ENCODE data around the gene DAGLA.

DAGLA gene

DNA sequence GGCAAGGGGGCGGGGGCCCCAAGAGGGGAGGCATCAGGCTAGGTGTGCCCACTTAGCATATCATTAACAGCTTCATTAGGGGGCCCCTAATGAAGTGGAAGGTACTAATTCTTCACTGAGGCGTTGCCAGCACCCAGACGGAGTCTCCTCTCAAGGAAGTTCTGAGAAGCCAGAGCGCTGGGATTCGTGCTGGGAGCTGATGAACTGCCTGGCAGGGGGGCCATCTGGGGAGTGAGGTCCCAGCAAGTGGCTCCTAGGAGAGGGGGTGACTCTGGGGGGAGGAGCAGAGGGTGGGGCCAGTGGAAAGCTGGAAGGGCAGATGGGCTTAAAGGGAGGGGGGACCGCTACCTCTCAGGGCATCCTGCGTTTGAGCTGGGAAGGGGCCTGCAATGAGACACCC, 29.8 kb downstream of the DAGLA start:
- TF ChIP-seq, protein P1, sequence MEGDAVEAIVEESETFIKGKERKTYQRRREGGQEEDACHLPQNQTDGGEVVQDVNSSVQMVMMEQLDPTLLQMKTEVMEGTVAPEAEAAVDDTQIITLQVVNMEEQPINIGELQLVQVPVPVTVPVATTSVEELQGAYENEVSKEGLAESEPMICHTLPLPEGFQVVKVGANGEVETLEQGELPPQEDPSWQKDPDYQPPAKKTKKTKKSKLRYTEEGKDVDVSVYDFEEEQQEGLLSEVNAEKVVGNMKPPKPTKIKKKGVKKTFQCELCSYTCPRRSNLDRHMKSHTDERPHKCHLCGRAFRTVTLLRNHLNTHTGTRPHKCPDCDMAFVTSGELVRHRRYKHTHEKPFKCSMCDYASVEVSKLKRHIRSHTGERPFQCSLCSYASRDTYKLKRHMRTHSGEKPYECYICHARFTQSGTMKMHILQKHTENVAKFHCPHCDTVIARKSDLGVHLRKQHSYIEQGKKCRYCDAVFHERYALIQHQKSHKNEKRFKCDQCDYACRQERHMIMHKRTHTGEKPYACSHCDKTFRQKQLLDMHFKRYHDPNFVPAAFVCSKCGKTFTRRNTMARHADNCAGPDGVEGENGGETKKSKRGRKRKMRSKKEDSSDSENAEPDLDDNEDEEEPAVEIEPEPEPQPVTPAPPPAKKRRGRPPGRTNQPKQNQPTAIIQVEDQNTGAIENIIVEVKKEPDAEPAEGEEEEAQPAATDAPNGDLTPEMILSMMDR (conservative IDR thresholded peaks at IDR 0.05; ENCODE audit: low read depth, low read length): no peak

DNA sequence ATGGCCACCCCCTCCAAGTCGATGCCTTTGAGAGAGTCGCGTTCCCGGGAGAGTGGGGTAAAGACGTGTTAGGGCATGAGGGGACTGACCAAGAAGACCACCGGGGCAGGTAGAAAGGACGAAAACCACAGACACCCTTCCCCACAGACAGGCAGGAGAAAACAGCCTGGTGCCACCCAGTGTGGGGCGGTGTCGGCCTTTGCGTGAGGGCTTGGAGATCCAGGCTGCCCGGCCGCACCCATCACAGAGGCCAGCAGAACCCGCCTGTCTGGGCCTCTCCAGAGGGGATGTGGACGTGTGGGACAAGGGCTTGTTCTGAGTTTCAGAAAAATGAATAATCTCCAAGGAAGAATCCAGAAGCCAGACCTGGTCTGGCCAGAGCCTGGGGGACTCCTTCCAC, 30.8 kb downstream of the DAGLA start:
- TF ChIP-seq, protein P1 (conservative IDR thresholded peaks at IDR 0.05; ENCODE audit: low read depth, low read length): no peak
- Histone ChIP-seq H3K9ac (no peak overlapping the region), H3K4me2 (no peak overlapping the region), H3K36me3 (ENCODE audit: insufficient read depth) (no peaks in the 10 kb centered on the region), H2AFZ (ENCODE audit: low read depth) (no peak overlapping the region), H4K20me1 (ENCODE audit: insufficient read depth) (no peaks in the 10 kb centered on the region), H3K79me2 (ENCODE audit: insufficient read depth, low read depth) (no peaks in the 10 kb centered on the region), H3K27me3 (ENCODE audit: insufficient read depth, low read depth) (peaks cover 76% of the 10 kb centered on the region), H3K27ac (no peak overlapping the region), H3K4me1 (ENCODE audit: low read depth, poor library complexity, severe bottlenecking) (no peaks in the 10 kb centered on the region), H3K4me3 (IDR thresholded peaks at IDR 0.05; ENCODE audit: insufficient read depth, low read depth, low read length) (no peak overlapping the region)

More for the DNA sequence above, 29.8 kb downstream of the DAGLA start:
- Histone ChIP-seq H2AFZ (ENCODE audit: low read depth) (no peak overlapping the region), H3K4me3 (IDR thresholded peaks at IDR 0.05; ENCODE audit: insufficient read depth, low read depth, low read length) (no peak overlapping the region), H3K4me2 (no peak overlapping the region), H3K4me1 (ENCODE audit: low read depth, poor library complexity, severe bottlenecking) (no peaks in the 10 kb centered on the region), H3K9ac (no peak overlapping the region), H4K20me1 (ENCODE audit: insufficient read depth) (no peaks in the 10 kb centered on the region), H3K79me2 (ENCODE audit: insufficient read depth, low read depth) (no peaks in the 10 kb centered on the region), H3K36me3 (ENCODE audit: insufficient read depth) (no peaks in the 10 kb centered on the region), H3K27me3 (ENCODE audit: insufficient read depth, low read depth) (peaks cover 80% of the 10 kb centered on the region), H3K27ac (no peak overlapping the region)

DNA sequence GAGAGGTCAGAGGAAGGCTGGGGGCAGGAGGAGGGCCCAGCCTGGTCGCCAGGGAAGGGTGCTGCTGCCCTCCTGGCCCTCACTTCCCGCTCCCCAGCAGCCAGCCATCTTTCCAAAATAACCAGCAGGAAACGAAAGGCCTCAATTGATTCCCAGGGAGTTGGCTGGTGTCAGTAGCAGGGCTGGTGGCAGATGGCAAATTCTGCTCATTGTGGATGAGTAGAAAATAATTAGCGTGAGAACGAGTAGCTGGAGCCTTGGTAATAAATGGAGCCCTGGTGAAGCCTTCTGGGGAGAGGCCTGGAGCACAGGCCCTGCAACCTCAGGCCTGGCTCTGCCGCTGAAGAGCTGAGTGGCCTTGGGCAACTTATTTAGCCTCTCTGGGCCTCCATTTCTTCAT, 31.3 kb downstream of the DAGLA start:
- H3K79me2 ChIP-seq (ENCODE audit: insufficient read depth, low read depth): no peaks in the 10 kb centered on the region
- H3K27ac ChIP-seq: no peak overlapping the region
- no peaks in the 10 kb centered on the region for H3K36me3 ChIP-seq (ENCODE audit: insufficient read depth)
- TF ChIP-seq, protein P1 (conservative IDR thresholded peaks at IDR 0.05; ENCODE audit: low read depth, low read length): no peak
- H4K20me1 ChIP-seq (ENCODE audit: insufficient read depth): no peaks in the 10 kb centered on the region
- H3K4me3 ChIP-seq (IDR thresholded peaks at IDR 0.05; ENCODE audit: insufficient read depth, low read depth, low read length): no peak overlapping the region
- no peak overlapping the region for H3K9ac ChIP-seq
- no peak overlapping the region for H3K4me2 ChIP-seq
- H3K27me3 ChIP-seq (ENCODE audit: insufficient read depth, low read depth): peaks cover 78% of the 10 kb centered on the region
- H3K4me1 ChIP-seq (ENCODE audit: low read depth, poor library complexity, severe bottlenecking): no peaks in the 10 kb centered on the region
- H2AFZ ChIP-seq (ENCODE audit: low read depth): no peak overlapping the region

DNA sequence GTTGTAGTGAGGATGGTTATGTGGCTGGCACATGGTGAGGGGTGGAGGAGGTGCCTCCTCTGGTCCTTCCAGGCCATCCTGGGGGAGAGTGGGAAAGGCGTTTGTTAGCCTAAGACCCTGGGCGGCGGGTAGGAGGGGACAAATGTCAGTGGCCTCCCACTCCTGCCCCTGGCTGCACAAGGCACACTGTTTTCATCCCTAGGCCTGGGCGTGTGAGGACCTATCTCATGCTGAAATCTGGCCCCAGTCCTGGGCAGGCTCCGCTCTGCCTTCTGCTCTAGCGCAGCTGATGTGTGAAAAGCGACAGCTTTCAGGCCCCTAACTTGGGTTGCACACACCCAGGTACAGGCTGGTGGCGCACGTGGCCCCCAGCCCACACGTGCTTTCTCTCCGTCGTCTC, 32.1 kb downstream of the DAGLA start:
- Histone ChIP-seq H2AFZ (ENCODE audit: low read depth) (no peak overlapping the region), H3K27me3 (ENCODE audit: insufficient read depth, low read depth) (peaks cover 76% of the 10 kb centered on the region), H4K20me1 (ENCODE audit: insufficient read depth) (no peaks in the 10 kb centered on the region), H3K4me2 (no peak overlapping the region), H3K9ac (no peak overlapping the region), H3K4me1 (ENCODE audit: low read depth, poor library complexity, severe bottlenecking) (no peaks in the 10 kb centered on the region), H3K36me3 (ENCODE audit: insufficient read depth) (no peaks in the 10 kb centered on the region), H3K4me3 (IDR thresholded peaks at IDR 0.05; ENCODE audit: insufficient read depth, low read depth, low read length) (no peak overlapping the region), H3K27ac (no peak overlapping the region), H3K79me2 (ENCODE audit: insufficient read depth, low read depth) (no peaks in the 10 kb centered on the region)
- TF ChIP-seq, protein P1 (conservative IDR thresholded peaks at IDR 0.05; ENCODE audit: low read depth, low read length): no peak

Data from KMS-11 (cell line).